NCI-H524 (cell line): ENCODE results near the gene SMCHD1.

Experiments
- DNase-seq, 2 experiments: peaks; one replicate each; lab custom pipeline; 2025; lab: John Stamatoyannopoulos, UW

Gene SMCHD1

DNA sequence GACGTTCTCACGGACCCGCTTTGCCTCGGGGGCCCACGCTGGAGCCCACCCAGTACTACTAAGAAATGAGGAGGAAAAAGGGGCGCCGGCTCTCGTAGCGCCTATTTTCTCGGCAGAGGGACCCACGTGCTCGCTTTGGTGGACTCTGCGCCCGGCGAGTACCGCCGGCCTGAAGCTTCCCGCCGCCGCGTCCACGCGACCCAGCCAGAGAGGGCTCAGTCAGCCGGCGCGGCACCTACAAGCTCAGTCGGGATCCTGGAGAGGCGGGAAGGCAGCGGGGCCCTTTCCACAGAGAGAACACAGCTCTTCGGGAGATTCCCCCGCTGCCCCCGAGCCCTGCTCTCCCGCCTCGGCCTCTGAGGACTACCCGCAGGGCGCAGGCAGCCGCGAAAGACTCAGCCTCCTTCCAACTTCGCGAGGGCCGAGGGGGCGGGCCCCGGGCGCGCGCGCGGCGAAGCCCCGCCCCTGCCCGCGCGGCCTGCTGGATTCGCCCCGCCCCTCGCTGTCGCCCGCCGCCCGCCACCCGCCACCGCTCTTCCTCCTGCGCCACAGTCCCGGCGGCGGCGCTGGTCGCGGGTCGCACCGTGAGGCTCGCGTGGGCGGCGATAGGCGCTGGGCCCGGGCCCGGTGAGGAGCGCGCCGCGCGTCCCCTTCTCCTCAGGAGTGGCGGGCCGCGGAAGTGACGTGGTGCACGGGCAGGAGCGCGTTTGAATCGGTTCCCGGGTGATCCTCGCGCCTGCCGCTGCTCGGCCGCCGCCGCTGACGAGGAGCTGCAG lies at the start of gene SMCHD1:
Gene SMCHD1, plus strand, starts transcription at position 549 of the 776 bp plus-strand sequence. CDS start 350 bp downstream, outside the sequence.
- DNase-seq = peak; percentile 59 to 67

DNA sequence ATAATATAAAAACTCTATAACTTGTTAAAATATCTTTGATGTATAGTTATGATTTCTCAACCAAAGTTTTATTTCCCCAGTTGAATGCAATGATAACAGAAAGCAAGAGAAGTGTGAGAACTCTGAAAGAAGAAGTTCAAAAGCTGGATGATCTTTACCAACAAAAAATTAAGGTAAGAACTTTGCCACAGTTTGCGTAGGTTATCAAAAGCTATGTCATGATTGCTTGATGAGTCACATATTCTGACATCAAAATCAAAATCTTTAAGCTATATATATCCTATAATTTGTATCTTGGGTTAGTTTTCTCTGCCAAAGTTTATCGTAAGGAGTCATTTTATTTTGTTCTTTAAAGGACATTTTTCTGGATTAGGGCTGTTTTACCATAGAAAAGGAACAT lies 49.2 kb upstream of the SMCHD1 start:
- DNase-seq = no peak

DNA sequence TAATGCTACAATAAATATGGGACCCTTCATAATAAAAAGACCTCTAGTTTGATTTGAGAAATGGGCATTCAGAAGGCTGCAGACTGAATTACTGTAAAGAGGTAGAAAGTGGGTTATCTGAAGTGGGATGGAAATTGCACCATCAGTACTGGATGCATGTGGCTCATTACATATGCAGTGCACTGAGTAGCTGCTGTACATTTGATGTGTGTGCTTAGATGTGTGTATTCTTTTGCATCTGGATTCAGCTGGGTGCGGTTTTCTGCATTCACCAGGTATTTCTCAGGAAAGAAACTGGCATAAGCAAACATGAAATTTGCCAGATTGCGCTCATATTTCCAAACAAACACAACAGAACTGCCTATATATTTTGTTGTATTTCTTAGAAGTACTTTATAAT lies 45.9 kb upstream of the SMCHD1 start:
- no peak for DNase-seq

DNA sequence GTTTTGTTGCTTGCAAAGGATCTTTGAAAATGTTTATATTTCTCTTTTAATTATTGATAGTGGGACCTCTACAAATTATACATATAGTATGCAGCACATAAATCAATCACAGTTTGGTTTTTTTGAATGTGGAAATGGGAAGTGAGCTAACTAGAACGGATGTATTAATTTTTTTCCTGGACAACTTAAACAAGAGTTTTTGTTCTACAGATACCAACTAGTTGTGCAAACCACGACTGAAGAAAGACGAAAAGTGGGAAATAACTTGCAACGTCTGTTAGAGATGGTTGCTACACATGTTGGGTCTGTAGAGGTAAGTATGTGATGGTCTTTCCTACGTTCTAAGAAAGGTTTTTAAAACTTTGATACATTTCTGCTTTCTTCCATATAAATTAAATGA lies 45.0 kb upstream of the SMCHD1 start:
- no peak for DNase-seq

DNA sequence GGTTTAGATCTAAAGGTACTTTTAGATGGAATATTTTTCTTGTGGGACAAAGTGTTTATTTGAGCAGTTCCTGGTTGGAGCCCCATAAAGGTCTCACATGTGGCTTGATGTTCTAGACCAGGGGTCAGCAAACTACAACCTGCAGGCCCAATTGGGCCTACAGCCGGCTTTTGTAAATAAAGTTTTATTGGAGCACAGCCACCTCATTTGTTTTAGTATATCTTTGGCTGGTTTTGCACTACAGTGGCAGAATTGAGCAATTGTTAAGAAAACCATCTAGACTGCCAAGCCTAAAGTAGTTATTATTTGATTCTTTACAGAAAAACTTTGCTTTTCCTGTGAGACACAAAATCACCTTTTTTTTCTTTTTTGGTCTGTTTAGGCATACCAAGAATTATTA lies 42.5 kb upstream of the SMCHD1 start:
- no peak for DNase-seq

DNA sequence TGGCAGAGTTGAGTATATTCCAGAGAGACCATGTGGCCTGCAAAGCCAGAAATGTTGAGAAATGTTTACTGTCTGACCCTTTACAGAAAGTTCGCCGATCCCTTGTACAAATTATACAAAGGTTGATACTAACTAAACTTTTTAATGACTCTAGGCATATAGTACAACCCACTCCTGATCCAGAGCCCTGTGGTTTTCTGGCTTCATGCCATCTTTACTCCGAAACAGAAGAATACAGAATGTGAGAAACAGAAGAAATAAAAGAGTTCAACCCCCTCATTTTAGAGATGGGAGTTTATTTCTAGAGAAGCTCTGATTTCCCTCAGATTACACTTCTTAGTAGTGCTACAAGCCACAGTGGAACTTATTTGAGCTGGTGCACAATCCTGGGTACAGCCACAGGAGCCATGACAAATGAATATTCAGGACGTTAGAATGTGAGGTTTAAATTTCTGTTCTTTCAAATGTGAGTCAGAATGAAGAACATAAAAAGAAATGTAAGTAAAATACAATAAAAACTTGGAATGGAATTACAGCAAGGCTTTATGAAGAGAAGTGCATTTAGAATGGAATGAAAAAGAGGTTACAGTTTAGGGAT lies 38.0 kb upstream of the SMCHD1 start:
- DNase-seq = no peak

DNA sequence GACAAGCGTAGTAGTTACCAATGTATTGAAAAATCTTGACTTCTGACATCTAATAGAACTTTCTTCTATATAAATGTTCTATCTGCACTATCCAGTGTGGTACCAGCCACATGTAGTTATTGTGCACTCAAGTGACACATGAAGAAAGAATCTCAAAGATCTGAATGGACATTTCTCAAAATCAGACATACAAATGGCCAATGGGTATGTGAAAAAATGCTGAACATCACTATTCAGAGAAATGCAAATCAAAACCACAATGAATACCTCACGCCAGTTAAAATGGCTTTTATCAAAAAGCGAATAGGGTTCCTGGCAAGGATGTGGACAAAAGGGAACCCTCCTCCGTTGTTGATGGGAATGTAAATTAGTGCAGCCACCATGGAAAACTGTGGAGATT lies 37.5 kb upstream of the SMCHD1 start:
- DNase-seq = no peak

DNA sequence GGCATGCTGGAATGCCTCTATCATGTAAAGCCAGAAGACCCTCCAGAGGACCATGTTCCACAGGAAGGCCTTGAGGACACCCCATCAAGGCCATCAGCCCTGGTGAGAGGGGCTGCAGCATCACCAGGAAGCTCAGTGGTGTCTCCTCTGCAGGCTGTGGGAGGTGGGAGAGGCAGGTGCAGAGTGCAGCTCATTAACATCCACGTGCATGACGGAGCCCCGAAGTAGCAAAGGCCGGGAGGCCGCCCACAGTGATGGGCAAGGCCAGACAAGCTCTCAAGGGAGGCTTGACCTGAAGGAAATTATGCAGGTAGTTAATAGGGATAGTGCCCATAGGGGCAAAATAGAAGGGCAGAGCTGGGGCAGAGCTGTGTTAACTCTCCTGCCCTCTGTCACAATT lies 30.3 kb upstream of the SMCHD1 start:
- DNase-seq = no peak

DNA sequence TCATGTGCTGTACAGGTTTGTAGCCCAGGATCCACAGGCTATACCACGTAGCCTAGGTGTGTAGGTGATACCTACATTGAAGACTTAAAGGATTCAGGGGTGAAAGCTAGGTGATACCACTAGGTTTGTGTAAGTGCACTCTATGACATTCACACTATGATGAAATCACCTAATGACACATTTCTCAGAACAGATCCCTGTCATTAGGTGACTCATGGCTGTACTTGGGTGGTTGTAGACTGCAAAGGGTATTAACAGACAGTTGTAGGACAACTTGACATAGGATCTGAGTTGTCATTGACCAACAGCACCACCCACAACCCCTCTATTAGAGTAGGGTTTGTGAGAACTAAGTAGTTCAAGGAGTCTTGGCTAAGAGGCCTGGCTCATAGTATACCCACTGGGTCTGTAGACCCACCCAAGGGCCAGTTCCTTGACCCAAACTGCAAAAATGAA lies 27.7 kb upstream of the SMCHD1 start:
- no peak for DNase-seq

DNA sequence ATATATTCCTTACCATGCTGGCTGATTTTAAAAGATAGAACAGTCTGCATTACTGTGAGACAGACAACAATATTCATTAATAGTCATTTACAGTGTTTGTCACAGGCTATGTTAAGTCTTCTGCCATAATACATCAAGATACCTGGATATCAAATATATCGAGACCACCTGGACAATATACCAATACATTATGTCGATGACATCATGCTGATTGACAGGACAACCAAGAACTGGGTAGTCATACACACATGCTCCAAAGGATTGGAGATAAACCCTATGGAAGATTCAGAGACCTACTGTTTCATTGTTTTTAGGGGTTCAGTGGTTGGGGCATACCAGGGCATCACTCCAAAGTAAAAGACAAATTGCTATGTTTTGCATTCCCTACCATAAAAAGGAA lies 26.5 kb upstream of the SMCHD1 start:
- DNase-seq = no peak

DNA sequence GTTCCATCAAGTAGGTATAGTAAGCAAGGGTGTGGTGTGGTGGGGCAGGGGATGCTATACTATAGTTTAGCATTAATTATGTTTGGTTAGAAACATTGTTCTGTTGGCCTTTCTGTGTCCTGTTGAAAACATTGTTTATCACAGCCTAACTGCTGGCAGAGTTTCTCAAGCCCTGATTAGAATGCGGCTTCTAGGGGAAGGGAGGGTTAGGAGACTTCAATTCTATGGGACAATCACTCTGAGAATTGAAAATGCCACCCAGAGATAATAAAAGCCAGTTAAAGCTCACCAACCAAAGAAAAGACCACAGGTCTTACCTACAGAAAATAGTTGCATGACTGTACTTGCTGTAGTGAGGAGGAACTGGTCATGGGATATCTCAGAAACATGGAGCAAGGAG lies 19.9 kb upstream of the SMCHD1 start:
- no peak for DNase-seq

DNA sequence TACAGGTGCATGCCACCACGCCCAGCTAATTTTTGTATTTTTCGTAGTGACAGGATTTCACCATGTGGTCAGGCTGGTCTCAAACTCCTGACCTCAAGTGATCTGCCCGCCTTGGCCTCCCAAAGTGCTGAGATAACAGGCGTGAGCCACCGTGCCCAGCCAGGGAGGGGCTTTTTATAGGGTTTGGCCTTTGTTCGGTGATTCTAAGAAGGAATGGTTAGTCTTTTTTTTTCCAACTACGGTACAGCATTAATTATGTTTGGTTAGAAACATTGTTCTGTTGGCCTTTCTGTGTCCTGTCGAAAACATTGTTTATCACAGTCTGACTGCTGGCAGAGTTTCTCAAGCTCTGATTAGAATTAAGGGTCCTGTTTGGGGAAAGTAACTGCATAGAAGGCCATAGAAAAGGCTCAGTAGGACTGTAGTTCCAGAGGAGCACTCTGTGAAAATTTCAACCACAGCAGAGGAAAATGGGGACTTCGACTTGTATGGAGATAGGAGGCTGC lies 19.3 kb upstream of the SMCHD1 start:
- no peak for DNase-seq

DNA sequence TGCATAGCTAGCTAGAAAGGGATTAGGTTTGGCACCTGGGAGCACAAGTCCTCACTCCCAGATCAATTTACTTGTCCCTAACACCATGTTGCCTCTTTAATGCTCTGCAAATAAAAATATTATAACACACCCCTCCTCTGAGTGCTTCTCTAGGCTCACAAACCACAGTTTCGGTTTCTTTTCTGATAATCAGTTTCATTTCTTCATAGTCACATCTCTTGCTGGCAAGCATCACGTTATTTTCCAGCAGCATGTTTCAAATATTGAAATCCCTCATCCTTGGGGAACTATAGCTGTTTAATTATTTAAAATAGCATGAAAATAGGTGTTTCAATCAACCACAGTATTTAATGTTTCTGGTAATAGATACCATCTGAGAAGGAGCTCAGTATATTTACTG lies 13.9 kb upstream of the SMCHD1 start:
- DNase-seq = no peak

DNA sequence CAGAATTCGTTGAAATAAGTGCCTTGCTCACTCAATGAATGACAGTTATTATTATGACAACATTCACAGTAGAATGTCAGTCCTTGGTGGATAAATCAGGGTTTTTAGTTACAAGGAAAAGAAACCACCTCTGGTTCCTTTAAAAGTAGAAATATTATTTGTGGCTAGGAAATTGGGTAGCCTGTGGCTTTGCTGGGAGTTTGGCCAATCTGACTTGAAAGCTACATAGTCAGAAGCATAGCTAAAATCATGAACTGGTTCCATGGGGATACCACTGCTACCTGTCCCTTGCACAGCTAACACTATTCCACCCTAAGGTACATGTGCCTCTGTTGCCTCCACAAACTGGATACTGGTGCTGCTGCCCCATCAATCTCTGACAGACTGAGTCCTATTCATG lies 12.8 kb upstream of the SMCHD1 start:
- DNase-seq = no peak

DNA sequence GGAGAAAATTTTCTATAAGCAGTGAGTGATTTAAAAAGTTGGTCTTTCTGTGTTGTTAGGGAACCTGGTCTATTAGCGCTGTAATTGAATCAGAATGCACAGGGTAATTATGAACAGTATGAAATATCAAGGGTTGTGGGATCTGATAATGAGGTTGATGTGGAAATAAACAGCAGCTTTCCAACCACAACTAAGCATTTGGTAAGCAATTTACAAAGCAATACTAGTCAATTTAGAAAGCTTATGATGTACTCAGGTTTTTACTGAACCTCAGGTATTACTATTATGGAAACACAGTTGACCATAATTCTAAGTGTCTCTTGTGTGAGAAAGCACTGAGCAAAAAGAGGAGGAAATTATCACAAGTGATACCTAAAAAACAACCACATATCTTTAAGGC lies 11.0 kb upstream of the SMCHD1 start:
- DNase-seq = no peak

DNA sequence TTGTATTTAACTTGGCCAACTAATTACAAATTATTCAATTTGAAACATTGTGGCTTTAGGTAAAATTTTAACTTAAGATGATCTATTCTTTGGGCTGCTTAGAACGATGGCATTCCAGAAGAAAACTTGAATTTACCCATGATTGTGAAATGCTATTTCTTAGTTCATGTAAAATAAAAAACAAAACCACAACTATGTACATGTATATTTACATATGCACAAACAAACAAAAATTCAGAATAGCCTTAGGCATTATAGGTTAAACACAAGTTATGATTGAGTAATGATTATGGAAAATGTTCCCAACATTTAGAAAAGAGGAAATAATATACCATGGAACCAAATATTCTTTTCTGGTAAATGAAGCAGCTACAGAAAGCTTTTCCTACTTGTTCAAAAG lies 3.5 kb upstream of the SMCHD1 start:
- no peak for DNase-seq

DNA sequence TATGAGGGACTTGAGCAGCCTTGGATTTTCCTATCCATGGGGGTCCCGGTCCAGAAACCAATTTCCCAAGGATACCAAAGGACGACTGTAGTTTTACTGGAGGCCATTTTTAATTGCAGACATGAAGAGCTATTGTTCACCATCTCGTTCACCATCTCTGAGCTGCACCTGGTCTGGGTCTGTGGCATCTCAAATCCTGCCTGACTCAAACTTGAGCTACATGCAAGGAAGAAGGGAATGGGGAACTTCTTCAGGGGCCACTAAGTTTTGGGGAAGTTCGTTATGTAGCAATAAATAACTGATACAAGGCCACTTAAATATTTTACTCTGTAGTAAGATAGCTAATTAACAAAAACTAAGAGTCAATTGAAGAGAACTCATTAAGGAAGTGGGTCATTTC lies 2.1 kb upstream of the SMCHD1 start:
- DNase-seq = no peak

DNA sequence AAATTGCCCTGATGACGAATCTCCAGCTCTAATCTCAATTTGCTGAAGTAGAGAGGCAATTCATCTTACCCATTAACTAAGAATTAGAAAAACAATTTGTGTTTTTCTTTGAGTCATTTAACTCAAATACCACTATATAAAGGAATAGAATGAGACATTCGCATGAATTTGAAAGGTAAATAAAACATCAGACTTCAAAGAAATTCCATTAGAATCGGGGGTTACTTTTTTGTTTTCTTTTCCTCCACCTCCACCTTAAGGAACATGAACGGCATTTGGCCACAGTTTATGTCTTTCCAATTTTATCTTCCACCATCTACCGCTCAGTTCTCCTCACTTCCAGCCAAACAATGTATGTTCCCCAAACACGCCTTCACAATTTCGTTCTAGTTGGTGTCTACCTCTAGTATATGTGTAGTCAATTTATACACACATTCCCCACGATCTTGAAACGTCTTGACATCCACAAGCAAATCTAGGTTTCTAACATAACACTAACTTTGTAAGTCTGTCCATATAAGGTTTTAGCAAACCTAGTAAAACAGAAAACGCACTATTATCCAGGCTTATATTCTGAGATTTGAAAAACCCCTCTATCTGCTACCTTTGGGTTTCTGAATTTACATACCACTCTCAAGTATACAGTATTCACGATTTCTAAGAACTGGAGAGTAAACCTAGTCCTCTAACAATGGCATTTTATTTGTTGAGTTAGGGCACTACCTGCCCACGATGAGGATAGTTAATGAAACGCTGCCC lies 1.2 kb upstream of the SMCHD1 start:
- peak in 1 of 2 experiments; percentile 13 for DNase-seq

DNA sequence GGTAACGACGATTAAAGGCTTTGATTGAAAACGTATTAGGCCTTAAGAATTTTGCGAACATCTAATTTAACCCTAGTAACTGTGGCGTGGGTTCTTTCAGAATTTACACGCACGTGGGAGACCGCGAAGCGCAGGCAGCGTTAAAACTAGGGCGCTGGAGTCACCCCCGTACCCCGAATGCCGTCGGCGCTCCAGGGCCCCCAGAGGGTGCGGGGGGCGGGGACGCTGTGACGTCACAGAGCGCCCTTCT lies 673 bp upstream of the SMCHD1 start:
- no peak for DNase-seq

DNA sequence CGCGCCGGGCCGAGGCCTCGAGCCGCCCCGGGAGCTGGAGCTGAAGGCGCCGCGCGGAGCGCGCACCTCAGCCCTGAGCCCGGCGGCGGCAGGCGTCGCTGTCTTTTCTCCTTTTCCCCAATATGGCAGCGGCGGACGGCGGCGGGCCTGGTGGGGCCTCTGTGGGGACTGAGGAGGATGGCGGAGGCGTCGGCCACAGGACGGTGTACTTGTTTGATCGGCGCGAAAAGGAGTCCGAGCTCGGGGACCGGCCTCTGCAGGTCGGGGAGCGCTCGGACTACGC lies 369 bp downstream of the SMCHD1 start:
- peak in 1 of 2 experiments; percentile 50 for DNase-seq

DNA sequence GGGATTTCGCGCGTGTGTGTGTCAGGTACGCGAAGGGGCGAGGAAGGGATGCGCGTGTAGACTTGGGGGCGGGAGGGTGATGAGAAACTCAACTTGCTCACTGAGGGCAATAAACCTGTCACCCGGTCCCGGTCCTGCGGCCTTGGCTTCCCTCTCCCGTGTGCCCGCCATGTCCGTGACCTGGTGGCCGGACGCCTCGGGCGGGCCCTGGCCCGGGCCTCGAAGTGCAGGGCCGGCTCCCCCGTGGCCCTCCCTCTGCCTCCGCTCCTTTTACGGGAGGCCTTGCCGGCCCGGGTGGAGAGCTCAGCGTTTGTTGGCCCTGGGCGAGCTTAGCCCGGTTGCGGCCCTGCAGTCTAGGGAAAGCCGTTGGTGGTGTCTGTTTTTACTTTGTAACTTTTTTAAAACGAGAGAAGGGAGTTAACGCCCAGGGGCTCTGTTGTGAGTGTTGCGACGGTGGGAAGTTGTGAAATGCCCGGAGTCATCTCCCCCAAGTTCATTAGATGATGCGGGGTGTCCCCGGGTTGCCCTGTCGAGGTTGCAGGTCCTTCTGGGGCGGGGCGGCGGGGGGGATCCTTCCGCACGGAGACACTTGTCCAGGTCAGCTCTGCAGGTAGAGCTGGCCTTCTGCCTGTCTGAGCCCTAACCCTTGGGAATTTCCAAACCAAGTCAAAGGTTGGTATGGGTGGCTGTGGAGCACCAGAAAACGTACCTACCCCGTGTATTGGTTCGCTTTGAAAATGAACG lies 883 bp downstream of the SMCHD1 start:
- DNase-seq = no peak

DNA sequence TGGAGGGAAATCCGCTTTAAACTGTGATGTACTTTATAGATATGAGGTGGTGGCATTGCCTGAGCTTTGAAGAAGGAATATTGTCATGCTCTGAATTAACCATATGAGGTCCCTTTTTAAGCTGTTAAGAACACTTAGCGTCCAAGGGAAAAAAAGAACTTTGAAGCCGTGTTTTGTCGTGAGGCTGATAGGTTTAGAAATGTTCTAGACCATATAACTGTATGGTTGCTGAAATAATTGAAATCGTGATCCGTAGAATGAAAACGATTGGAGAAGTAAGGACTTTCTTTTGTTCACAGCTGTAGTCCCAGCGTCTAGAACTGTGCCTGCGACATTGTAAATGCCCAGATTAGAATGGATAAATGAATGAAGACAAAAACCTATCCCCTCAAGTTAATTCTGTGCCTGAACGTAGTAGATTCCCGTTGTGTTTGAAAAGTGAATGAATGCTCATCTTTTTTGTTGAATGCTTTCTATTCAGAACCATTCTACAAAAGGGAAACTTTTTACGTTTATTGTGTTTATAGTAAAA lies 1.5 kb downstream of the SMCHD1 start:
- DNase-seq = peak in 1 of 2 experiments; percentile 20
